Right lobe of liver (tissue), 6 donors: ENCODE measurements around the gene CLEC16A. TPM values are rescaled to one million over a fixed set of nuclear protein-coding genes. Genes with fewer than 3 reads are reported as not detected.

ENCODE experiments used
- ATAC-seq, 4 donors: fragments of 200-7000 bp; cut with Tn5 transposase; one replicate each; pipeline ENCODE4 v1.9.1; 2020; ENCODE audit warnings: mild to moderate bottlenecking in 4 of 4, moderate library complexity in 4 of 4
- DNase-seq, 3 donors: peaks; one replicate each; pipeline ENCODE4 v3.0.0-alpha.2; 2020
- H3K27ac ChIP-seq, 3 donors: fragments of 200-600 bp; one replicate each; pipeline ENCODE4 v1.8.0; 2022
- H3K27me3 ChIP-seq, 2 donors: fragments of 200-600 bp; one replicate each; pipeline ENCODE4 v1.8.0; 2022
- H3K36me3 ChIP-seq, 4 donors: fragments of 200-600 bp; sonication (generic) in 1 of 4; one replicate each; pipeline versions ENCODE4 v1.5.1 to v1.8.0; 2017 to 2022; ENCODE audit warnings: control low read depth in 1 of 4
- H3K4me1 ChIP-seq, 4 donors: fragments of 200-600 bp; sonication (generic) in 1 of 4; one replicate each; pipeline versions ENCODE4 v1.5.1 to v1.8.0; 2017 to 2022; ENCODE audit warnings: control low read depth in 1 of 4
- H3K4me3 ChIP-seq, 3 donors: fragments of 200-600 bp; one replicate each; pipeline ENCODE4 v1.8.0; 2022
- H3K9me3 ChIP-seq, 4 donors: fragments of 200-600 bp; sonication (generic) in 1 of 4; one replicate each; pipeline versions ENCODE4 v1.5.1 to v1.8.0; 2017 to 2022; ENCODE audit warnings: control low read depth in 1 of 4
- CTCF ChIP-seq, 4 donors: fragments of 200-600 bp in 3 of 4; fragments of 450-650 bp in 1 of 4; IDR thresholded peaks; one replicate each; pipeline versions ENCODE4 v1.5.1 to v1.8.0; 2016 to 2022; ENCODE audit warnings: antibody characterized with exemption in 4 of 4, mild to moderate bottlenecking in 2 of 4
- POLR2A ChIP-seq: fragments of 450-650 bp; IDR thresholded peaks from one replicate; pipeline ENCODE4 v1.6.1; 2017; ENCODE audit warnings: antibody characterized with exemption, mild to moderate bottlenecking
- WGBS: methylation state at CpG from one replicate; pipeline ENCODE4 v1.1.6; 2018; ENCODE audit warnings: low coverage, low lambda C conversion rate; ENCODE audit not compliant: insufficient coverage; ENCODE audit errors: missing lambda C conversion rate; 5-methylcytosine and 5-hydroxymethylcytosine counted together
- intact Hi-C, 2 donors: fragments of 100-400 bp; cut with DNase I; formaldehyde crosslinking; loops; one replicate each; pipeline versions ENCODE4 v1.11.2 to v1.14.1; 2022
- total RNA-seq, 6 experiments: library from RNA; depleted of rRNA in 2 of 6; stranded (reverse); fragments of >200 nt in 2 of 6; fragmentation: NEBNext Ultra II Directional in 3 of 6; extraction: Animal tissue kit (Norgen Biotek cat#: 25700) in 3 of 6; gene quantifications; one replicate each; pipeline versions ENCODE4 v1.1.0 to v1.2.4, GENCODE V29; 2016 to 2023
- donor health status: DM: no; HTN: yes; CAD: no.
- donor health status: DM: no; HTN: no; CAD: no.
- donor health status: DM: no; HTN: no; CAD: no.
- donor health status: DM: no; HTN: yes; CAD: no.
- donor health status: DM: no; HTN: yes; CAD: no.

The CLEC16A gene
- total RNA-seq, 6 experiments from 2014 or later, result 15.2 to 25.9 (median 19.8) TPM

GRCh38 chr16:11183035-11183812 lies 238.9 kb downstream of the CLEC16A start:
- 68% methylated on average over 11 of the region's 25 CpGs for WGBS
- H3K9me3 ChIP-seq, result no peaks in the 10 kb centered on the region
- TF ChIP-seq POLR2A, result no peak
- peak in 1 of 4 donors; percentile 7 for TF ChIP-seq CTCF (IDR thresholded peaks at IDR 0.05)
- H3K4me3 ChIP-seq, result no peak overlapping the region
- H3K4me1 ChIP-seq, result no peaks in the 10 kb centered on the region
- ATAC-seq (peak in 2 of 4 donors; percentile 13 to 55), DNase-seq (peak in 1 of 3 donors; percentile 41)
- no peaks in the 10 kb centered on the region for H3K36me3 ChIP-seq
- no peaks in the 10 kb centered on the region for H3K27me3 ChIP-seq
- intact Hi-C loops, result no loop called here
- H3K27ac ChIP-seq, result no peak overlapping the region

GRCh38 chr16:11183951-11184350 lies 239.6 kb downstream of the CLEC16A start:
- H3K27ac ChIP-seq, result no peak overlapping the region
- no peak for DNase-seq
- intact Hi-C loops, result no loop called here
- H3K4me3 ChIP-seq, result no peak overlapping the region
- TF ChIP-seq CTCF (IDR thresholded peaks at IDR 0.05), result no peak
- no peak for TF ChIP-seq POLR2A
- no peaks in the 10 kb centered on the region for H3K27me3 ChIP-seq
- H3K36me3 ChIP-seq, result no peaks in the 10 kb centered on the region
- H3K4me1 ChIP-seq, result no peaks in the 10 kb centered on the region
- ATAC-seq, result no peak
- WGBS, result 97% methylated on average over 10 of the region's 10 CpGs
- no peaks in the 10 kb centered on the region for H3K9me3 ChIP-seq

- Histone ChIP-seq H3K36me3 (no peaks in the 10 kb centered on the region), H3K9me3 (no peaks in the 10 kb centered on the region), H3K27ac (no peak overlapping the region), H3K27me3 (no peaks in the 10 kb centered on the region), H3K4me3 (no peak overlapping the region), H3K4me1 (no peaks in the 10 kb centered on the region)
- WGBS, result 69% methylated on average over 5 of the region's 6 CpGs
- TF ChIP-seq POLR2A (no peak), CTCF (IDR thresholded peaks at IDR 0.05) (no peak)
- ATAC-seq (no peak), DNase-seq (no peak)
- intact Hi-C loops, result no loop called here
Observed at GRCh38 chr16:11187522-11188023, 243.2 kb downstream of the CLEC16A start.

GRCh38 chr16:11188801-11189740 lies 244.7 kb downstream of the CLEC16A start:
- DNase-seq, result peak in 1 of 3 donors; percentile 55
- WGBS, result 76% methylated on average over 12 of the region's 23 CpGs
- Histone ChIP-seq H3K4me1 (no peaks in the 10 kb centered on the region), H3K27ac (no peak overlapping the region), H3K4me3 (no peak overlapping the region), H3K9me3 (no peaks in the 10 kb centered on the region), H3K36me3 (no peaks in the 10 kb centered on the region), H3K27me3 (no peaks in the 10 kb centered on the region)
- intact Hi-C loops, result no loop called here
- peak; percentile 23 to 68 (median 48) for ATAC-seq
- TF ChIP-seq POLR2A, result no peak
